AG10803 (cell line): Measurements from ENCODE around the gene EFHC1.
A peak's percentile ranks its signal among the peaks of the same experiment; 100 is the strongest.

Experiments used
- DNase-seq: peaks from one replicate; pipeline ENCODE4 v3.0.0; 2010; ENCODE audit warnings: low read depth
- H3K4me3 ChIP-seq: 2 replicates; pipeline ENCODE4 v1.5.1; 2011; ENCODE audit warnings: mild to moderate bottlenecking, low read length, control low read depth
- CTCF ChIP-seq: conservative IDR thresholded peaks from 2 replicates; pipeline ENCODE4 v1.5.1; 2011; ENCODE audit warnings: mild to moderate bottlenecking, low read length, control low read depth, inconsistent platforms

Gene EFHC1

GRCh38 chr6:52517502-52518278 is 97.5 kb downstream of the EFHC1 start:
- DNase-seq = peak; percentile 94
- H3K4me3 ChIP-seq = peak overlapping the region; percentile 2
- TF ChIP-seq CTCF = 0 out of 2 replicates have a peak, but pooled peaks have one; percentile 5

- DNase-seq = no peak
- H3K4me3 ChIP-seq = peak overlapping the region; percentile 2
- no peak for TF ChIP-seq CTCF
Measured at GRCh38 chr6:52518279-52518945, 98.3 kb downstream of the EFHC1 start.

GRCh38 chr6:52519618-52520017 is 99.5 kb downstream of the EFHC1 start:
- DNase-seq = no peak

GRCh38 chr6:52522151-52522626 is 102.0 kb downstream of the EFHC1 start:
- no peak for TF ChIP-seq CTCF
- no peak overlapping the region for H3K4me3 ChIP-seq
- peak; percentile 69 for DNase-seq

More at GRCh38 chr6:52519618-52520017, 99.5 kb downstream of the EFHC1 start:
- no peak for TF ChIP-seq CTCF
- no peak overlapping the region for H3K4me3 ChIP-seq

- no peak for TF ChIP-seq CTCF
- no peak overlapping the region for H3K4me3 ChIP-seq
- no peak for DNase-seq
Measured at GRCh38 chr6:52522655-52523054, 102.5 kb downstream of the EFHC1 start.

- no peak overlapping the region for H3K4me3 ChIP-seq
Measured at GRCh38 chr6:52523378-52524142, 103.4 kb downstream of the EFHC1 start.

More at GRCh38 chr6:52523378-52524142, 103.4 kb downstream of the EFHC1 start:
- no peak for TF ChIP-seq CTCF
- DNase-seq = no peak
